ENCODE results near the gene HERPUD2. TPM values are rescaled to one million over a fixed set of nuclear protein-coding genes. Genes with fewer than 3 reads are reported as not detected.
A peak's percentile ranks its signal among the peaks of the same experiment; 100 is the strongest.

HERPUD2 gene
- total RNA-seq, 1 donor from 2014 or later: 31.5 TPM

GRCh38 chr7:35649711-35650110, 45.2 kb downstream of the HERPUD2 start:
- TF ChIP-seq CTCF (IDR thresholded peaks at IDR 0.05): no peak
- intact Hi-C loops (cut with micrococcal nuclease): loop anchor here (5.0 kb wide), 1 partner anchor 258 kb away; no protein-coding TSS in a partner anchor
- DNase-seq (no peak), ATAC-seq (ENCODE audit: low read depth) (no peak)
- no peak overlapping the region for H3K4me3 Mint-ChIP-seq
- H3K27me3 Mint-ChIP-seq: no peaks in the 10 kb centered on the region
- H3K27ac Mint-ChIP-seq: no peak overlapping the region
- ChIA-PET CTCF (no interaction called here), POLR2A (no interaction called here)
- H3K36me3 Mint-ChIP-seq (ENCODE audit: low read depth): peaks cover 68% of the 10 kb centered on the region
- peaks cover 49% of the 10 kb centered on the region for H3K4me1 Mint-ChIP-seq
- H3K9me3 Mint-ChIP-seq: peaks cover 14% of the 10 kb centered on the region

GRCh38 chr7:35648367-35648766, 46.6 kb downstream of the HERPUD2 start:
- Mint-ChIP-seq H3K27me3 (no peaks in the 10 kb centered on the region), H3K4me1 (peaks cover 48% of the 10 kb centered on the region), H3K27ac (no peak overlapping the region), H3K9me3 (peaks cover 10% of the 10 kb centered on the region), H3K36me3 (ENCODE audit: low read depth) (peaks cover 57% of the 10 kb centered on the region), H3K4me3 (no peak overlapping the region)
- intact Hi-C loops (cut with micrococcal nuclease): loop anchor here (5.0 kb wide), 1 partner anchor 259 kb away; no protein-coding TSS in a partner anchor
- no peak for TF ChIP-seq CTCF (IDR thresholded peaks at IDR 0.05)
- CTCF ChIA-PET: no interaction called here
- POLR2A ChIA-PET: no interaction called here
- no peak for ATAC-seq (ENCODE audit: low read depth)
- DNase-seq: no peak

- H3K36me3 Mint-ChIP-seq (ENCODE audit: low read depth): peaks cover 55% of the 10 kb centered on the region
- ATAC-seq (ENCODE audit: low read depth) (no peak), DNase-seq (no peak)
- H3K27me3 Mint-ChIP-seq: no peaks in the 10 kb centered on the region
- intact Hi-C loops (cut with micrococcal nuclease): loop anchor here (5.0 kb wide), 1 partner anchor 260 kb away; no protein-coding TSS in a partner anchor
- H3K4me3 Mint-ChIP-seq: peak overlapping the region; percentile 20
- peaks cover 1% of the 10 kb centered on the region for H3K9me3 Mint-ChIP-seq
- CTCF ChIA-PET: interaction anchor here (1.4 kb wide), 1 partner anchor 23 kb away, joined by 5 read pairs; no protein-coding TSS in a partner anchor
- TF ChIP-seq CTCF (IDR thresholded peaks at IDR 0.05): no peak
- POLR2A ChIA-PET: no interaction called here
- H3K27ac Mint-ChIP-seq: no peak overlapping the region
- H3K4me1 Mint-ChIP-seq: peaks cover 42% of the 10 kb centered on the region
Measured at GRCh38 chr7:35647171-35647574, 47.8 kb downstream of the HERPUD2 start.

GRCh38 chr7:35646289-35647023, 48.5 kb downstream of the HERPUD2 start:
- intact Hi-C loops (cut with micrococcal nuclease): loop anchor here (5.0 kb wide), 1 partner anchor 261 kb away; no protein-coding TSS in a partner anchor
- DNase-seq: no peak

More at GRCh38 chr7:35646289-35647023, 48.5 kb downstream of the HERPUD2 start:
- Mint-ChIP-seq H3K27me3 (no peaks in the 10 kb centered on the region), H3K4me1 (peaks cover 45% of the 10 kb centered on the region), H3K9me3 (no peaks in the 10 kb centered on the region), H3K36me3 (ENCODE audit: low read depth) (peaks cover 57% of the 10 kb centered on the region), H3K27ac (no peak overlapping the region), H3K4me3 (no peak overlapping the region)
- ChIA-PET CTCF (interaction anchor here (0.7 to 1.4 kb wide), 2 partner anchors 22 to 244 kb away, joined by 3 to 5 read pairs; no protein-coding TSS in a partner anchor), POLR2A (interaction anchor here (0.6 kb wide), 1 partner anchor 83 kb away, joined by 3 read pairs; no protein-coding TSS in a partner anchor)
- ATAC-seq (ENCODE audit: low read depth): no peak
- TF ChIP-seq CTCF (IDR thresholded peaks at IDR 0.05): no peak
